Activated CD4-positive, alpha-beta T cell treated with anti-CD3 and anti-CD28 coated beads, Interleukin-2, amount 50 U/mL, for 48 hours (primary cell): ENCODE data around the gene TERB2.
"Not testable (repeated sequence)": the region's sequence is repeated elsewhere in the genome, so short reads cannot be mapped to it uniquely, and the experiment has no call there.

ENCODE experiments used
- DNase-seq, 2 experiments: peaks; one replicate each; pipeline ENCODE4 v3.0.0-alpha.2; 2020

The TERB2 gene

DNA sequence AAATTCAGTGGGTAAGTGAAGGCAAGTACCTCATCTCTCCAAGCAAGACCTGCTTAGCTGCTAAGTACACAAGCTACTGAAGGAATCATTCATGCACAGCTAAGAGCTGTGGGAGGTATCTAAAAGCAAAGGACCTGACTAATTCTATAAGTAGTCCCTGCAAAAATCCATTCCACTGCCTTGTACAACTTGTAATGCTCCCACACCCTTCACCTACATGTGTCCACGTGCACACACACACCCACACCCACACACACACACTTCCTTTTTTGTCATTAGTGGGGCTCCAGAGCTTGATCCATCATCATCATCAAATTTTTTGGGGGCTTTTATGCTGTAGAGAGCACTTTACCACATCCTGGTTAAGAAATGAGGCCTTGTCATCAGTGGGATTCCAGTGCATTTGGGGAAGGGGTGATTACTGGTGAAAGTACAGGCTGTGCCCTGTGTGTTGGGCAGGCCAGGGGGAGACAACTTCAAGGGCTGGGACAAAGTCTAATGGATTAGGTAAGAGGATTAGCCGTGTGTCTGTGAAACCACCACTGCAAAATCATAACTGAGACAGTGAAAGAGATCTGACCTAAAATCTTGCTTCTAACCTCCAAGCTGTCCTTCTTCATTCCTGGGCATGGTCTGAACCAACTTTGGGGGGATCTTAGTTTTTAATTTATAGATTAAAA is 47.4 kb downstream of the TERB2 start:
- DNase-seq, result not testable (repeated sequence)

DNA sequence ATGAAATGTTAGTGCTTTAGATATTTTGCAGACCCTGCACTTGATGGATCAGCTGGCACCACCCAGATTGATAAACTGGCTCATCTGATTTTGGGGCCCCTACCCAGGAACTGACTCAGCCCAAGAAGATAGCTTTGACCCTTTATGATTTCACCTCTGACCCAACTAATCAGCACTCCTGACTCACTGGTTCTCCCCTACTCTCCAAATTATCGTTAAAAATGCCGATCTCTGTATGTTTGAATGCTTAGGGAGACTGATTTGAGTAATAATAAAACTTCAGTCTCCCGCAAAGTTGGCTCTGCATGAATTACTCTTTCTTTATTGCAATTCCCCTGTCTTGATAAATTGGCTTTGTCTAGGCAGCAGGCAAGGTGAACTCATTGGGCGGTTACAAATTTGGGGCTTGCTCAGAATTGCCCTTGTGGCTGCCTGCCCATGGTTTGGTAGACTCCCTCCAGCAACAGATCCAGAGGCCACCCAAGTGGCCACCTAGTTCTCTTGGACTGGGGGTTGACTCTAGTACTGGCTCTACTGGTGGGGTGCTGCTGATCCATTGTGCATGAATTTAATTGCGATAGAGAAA is 48.2 kb downstream of the TERB2 start:
- DNase-seq, result not testable (repeated sequence)

DNA sequence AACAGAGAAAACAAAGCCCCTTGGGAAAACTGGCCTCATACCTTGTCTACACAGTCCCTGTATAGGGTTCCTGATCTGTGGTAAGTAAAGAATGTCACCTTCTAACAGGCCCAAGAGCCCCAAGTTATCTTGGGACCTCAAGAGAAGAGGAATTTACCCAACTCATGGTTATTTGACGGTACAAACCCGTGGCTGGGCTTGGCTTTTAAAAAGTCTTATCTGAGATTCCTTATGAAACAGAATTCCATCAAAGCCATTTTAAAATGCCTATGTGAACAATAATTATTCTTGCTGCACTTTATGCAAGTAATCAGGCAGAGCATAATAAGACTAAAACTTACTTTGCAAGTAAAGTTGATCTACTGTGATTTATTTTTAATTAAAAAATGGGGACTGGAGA is 52.6 kb downstream of the TERB2 start:
- no peak for DNase-seq

DNA sequence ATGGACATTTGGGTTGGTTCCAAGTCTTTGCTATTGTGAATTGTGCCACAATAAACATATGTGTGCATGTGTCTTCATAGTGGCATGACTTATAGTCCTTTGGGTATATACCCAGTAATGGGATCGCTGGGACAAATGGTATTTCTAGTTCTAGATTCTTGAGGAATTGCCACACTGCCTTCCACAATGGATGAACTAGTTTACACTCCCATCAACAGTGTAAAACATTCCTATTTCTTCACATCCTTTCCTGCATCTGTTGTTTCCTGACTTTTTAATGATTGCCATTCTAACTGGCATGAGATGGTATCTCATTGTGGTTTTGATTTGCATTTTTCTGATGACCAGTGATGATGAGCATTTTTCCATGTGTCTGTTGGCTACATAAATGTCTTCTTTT is 58.6 kb downstream of the TERB2 start:
- DNase-seq, result not testable (repeated sequence)

DNA sequence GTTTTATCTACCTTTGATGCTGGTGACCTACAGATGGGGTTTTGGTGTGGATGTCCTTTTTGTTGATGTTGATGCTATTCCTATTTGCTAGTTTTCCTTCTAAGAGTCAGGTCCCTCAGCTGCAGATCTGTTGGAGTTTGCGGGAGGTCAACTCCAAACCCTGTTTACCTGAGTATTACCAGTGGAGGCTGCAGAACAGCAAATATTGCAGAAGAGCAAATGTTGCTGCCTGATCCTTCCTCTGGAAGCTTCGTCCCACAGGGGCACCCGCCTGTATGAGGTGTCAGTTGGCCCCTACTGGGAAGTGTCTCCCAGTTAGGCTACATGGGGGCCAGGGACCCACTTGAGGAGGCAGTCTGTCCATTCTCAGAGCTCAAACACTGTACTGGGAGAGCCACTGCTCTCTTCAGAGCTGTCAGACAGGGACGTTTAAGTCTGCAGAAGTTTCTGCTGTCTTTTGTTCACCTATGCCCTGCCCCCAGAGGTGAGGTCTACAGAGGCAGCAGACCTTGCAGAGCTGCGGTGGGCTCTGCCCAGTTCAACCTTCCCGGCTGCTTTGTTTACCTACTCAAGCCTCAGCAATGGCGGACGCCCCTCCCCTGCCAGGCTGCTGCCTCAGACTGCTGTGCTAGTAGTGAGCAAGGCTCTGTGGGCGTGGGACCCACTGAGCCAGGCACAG is 63.9 kb downstream of the TERB2 start:
- not testable (repeated sequence) for DNase-seq

DNA sequence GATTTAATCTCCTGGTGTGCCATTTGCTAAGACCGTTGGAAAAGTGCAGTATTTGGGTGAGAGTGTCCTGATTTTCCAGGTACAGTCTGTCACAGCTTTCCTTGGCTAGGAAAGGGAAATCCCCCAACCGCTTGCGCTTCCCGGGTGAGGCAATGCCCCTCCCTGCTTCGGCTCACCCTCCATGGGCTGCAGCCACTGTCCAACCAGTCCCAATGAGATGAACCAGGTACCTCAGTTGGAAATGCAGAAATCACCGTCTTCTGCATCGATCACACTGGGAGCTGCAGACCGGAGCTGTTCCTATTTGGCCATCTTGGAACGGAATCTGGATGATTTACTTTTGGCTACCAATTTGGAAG is 64.4 kb downstream of the TERB2 start:
- DNase-seq, result not testable (repeated sequence)

DNA sequence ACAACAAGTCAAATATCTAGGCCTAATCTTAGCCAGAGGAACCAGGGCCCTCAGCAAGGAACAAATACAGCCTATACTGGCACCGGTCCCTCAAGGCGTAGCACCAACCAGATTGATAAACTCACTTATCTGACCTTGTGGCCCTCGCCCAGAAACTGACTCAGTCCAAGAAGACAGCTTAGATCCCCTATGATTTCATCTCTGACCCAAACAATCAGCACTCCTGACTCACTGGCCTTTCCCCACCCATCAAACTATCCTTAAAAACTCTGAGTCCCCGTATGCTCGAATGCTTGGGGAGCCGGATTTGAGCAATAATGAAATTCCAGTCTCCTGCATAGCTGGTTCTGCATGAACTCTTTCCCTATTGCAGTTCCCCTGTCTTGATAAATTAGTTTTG is 64.9 kb downstream of the TERB2 start:
- no peak for DNase-seq

DNA sequence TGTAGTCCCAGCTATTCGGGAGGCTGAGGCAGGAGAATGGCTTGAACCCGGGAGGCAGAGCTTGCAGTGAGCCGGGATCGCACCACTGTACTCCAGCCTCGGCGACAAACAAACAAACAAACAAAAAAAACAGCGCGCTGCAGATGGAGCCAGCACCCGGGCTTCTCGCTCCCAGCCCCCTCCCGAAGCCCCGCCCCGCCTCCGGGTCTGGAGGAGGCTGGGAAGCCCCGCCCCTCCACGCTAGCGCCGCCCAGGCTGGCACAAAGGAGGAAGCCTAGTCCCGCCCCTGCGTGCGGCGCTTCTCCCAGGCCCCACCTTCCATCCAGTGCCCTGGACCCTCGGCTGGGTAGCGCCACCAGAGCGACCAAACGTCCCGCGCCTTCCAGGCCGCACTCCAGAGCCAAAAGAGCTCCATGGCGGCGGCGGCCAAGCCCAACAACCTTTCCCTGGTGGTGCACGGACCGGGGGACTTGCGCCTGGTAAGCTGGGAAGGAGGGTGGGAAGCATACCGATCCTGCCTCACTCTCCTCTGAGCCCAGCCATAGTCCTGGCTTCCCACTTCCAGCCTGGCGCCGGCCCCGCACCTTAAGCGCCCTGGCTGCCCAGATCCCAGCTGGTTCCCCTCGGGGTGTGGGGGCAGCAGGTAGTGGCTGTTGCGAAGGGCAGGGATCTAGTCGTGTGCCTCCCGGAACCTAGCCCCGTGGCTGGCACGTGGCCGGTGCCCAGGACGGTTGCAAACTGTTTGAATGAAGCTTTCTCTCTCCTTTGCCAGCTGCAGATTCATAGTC is 66.6 kb downstream of the TERB2 start, which contains the start of gene SORD:
TSS of gene SORD (plus strand) at position 325 of the 788 bp plus-strand sequence. CDS start at position 414, 89 bp downstream.
- peak; percentile 96 to 97 for DNase-seq

DNA sequence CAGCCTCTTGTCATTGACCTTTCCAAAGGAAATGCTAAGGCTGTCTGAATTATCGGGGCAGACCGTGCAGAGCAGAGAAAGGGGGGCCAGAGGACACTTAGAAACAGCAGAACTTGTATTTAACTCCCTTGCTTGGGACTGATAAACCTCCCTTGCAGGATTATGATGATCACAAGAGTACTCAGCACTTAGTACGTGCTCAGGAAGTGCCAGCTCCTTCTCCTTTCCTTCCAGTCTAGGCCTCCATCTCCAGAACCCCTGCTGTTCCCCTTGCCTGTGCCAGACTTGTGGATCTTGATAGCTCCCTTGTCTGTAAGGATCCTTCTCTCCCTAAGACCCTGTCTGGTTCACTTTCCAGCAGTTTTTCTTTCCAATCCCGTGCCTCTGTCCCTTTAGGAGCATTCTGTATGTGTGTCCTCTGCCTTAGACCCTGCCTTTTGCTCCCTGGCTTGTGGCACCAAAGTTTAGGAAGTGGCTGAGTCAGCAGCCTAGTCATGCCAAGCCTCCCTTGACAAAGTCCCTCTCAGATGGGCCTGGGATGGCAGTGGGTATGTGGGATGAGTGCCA is 67.3 kb downstream of the TERB2 start:
- DNase-seq, result peak in 1 of 2 experiments; percentile 6

DNA sequence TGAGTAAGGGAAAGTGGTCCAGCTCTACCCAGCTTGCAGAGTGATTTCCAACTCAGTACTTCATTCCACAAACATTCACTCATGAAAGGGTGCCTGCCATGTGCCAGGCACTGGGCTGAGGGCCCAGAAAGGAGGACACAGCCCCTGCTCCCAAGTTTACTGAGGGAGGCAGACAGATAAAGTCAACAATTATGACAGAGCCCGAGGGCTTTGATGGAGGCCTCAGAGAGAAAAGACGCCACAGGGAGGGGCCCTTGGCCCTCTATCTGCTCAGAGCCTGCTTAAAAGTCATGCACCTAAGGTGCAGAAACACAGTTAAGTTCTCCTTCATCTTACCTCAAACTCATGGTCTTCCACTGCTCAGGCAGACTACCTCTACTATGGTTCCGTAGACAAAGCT is 68.2 kb downstream of the TERB2 start:
- DNase-seq, result not testable (repeated sequence)

DNA sequence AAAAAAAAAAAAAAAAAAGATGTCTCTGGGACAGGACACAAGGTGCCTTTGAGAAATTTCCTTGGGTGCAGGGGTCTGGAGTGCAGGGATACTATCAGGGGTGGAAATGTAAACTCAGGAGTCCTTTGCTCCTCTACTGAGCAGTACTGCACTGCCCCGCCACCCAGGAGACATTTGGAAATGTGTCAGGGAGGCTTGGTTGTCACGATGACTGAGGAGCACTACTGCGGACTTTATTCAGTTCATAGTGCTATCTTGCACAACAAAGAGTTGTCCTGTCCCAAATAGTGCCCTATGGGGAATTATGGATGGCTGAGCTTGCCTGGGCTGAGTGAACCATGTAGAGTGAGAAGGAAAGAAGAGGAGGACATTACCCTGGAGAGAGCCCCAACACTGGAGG is 69.1 kb downstream of the TERB2 start:
- not testable (repeated sequence) for DNase-seq

DNA sequence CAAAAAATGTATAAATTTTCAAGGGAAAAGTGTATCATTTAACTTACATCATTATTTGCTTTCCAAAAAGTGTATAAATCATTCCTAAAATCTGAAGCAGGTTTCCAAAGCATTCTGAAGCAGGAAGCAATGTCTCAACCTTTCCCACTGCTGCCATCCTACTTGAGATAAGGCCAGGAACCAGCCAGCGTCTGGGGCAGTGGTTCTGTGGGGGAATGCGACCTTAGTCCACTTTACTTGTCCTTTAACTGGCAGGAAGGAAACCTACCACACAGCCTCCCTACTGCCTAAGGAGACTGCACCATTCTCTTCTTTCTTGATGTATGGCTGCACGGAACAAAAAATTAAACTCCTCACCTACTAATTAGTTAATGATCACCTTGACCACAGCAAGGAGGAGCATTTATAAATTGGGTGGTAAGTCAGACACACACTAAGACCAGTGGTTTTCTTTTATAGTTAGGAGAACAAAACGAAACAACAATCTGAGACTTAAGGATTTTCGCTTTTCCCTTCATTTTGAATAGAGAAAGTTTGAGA is 70.2 kb downstream of the TERB2 start:
- DNase-seq, result no peak

DNA sequence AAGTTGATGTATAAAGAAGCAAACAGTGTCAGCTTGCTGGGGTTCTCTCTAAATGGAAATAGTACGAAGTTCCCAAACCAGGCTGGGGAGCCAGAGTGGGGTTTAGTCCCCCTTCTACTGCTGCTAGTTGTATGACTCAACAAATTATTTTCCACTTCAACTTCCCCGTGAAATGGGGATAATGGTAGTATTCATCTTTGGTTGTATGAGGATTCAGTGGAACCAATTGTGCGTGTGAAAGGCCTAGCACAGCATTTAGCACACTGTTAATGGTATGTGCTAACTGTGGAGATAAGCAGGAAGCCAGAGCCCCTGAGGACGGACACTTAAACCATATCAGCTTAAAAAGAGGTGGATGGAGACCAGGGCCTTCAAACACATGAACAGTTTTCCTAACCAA is 70.7 kb downstream of the TERB2 start:
- no peak for DNase-seq
